Calu3 (cell line): ENCODE data around the gene GRIFIN. TPM values are rescaled to one million over a fixed set of nuclear protein-coding genes. Genes with fewer than 3 reads are reported as not detected.

Experiments
- BruUV-seq: library from RNA; stranded (reverse); fragments of 400-500 nt; replicated peaks from 2 replicates; lab custom pipeline; 2021; lab: Mats Ljungman, UMichigan
- CTCF ChIA-PET: fragments of 300-600 bp; sonication (Branson Sonifier 250); formaldehyde crosslinking; loops from one replicate; lab custom pipeline; 2022; ENCODE audit warnings: antibody characterized with exemption; lab: Charles Lee
- DNase-seq: peaks from one replicate; pipeline ENCODE4 v3.0.0; 2022
- H3K27ac Mint-ChIP-seq: one replicate; pipeline ENCODE4 v1.8.0; 2022; ENCODE audit warnings: mixed read lengths; ENCODE audit not compliant: unreplicated experiment
- H3K27me3 Mint-ChIP-seq: one replicate; pipeline ENCODE4 v1.8.0; 2022; ENCODE audit warnings: mixed read lengths; ENCODE audit not compliant: unreplicated experiment
- H3K36me3 Mint-ChIP-seq: one replicate; pipeline ENCODE4 v1.8.0; 2022; ENCODE audit warnings: mild to moderate bottlenecking, moderate library complexity, mixed read lengths; ENCODE audit not compliant: insufficient read depth, unreplicated experiment
- H3K4me1 Mint-ChIP-seq: one replicate; pipeline ENCODE4 v1.8.0; 2022; ENCODE audit warnings: mild to moderate bottlenecking, low read depth, mixed read lengths; ENCODE audit not compliant: unreplicated experiment
- H3K4me3 Mint-ChIP-seq: one replicate; pipeline ENCODE4 v1.8.0; 2022; ENCODE audit warnings: mild to moderate bottlenecking, low read depth, moderate library complexity, mixed read lengths; ENCODE audit not compliant: unreplicated experiment
- H3K9me3 Mint-ChIP-seq: one replicate; pipeline ENCODE4 v1.8.0; 2022; ENCODE audit warnings: low read depth, mixed read lengths; ENCODE audit not compliant: unreplicated experiment
- CTCF ChIP-seq: fragments of 200-600 bp; IDR thresholded peaks from one replicate; pipeline ENCODE4 v1.8.0; 2022; ENCODE audit warnings: antibody characterized with exemption; ENCODE audit not compliant: unreplicated experiment
- intact Hi-C: fragments of 100-400 bp; cut with micrococcal nuclease; formaldehyde crosslinking; loops from one replicate; pipeline ENCODE4 v1.10.0; 2022; ENCODE audit not compliant: unreplicated experiment
- total RNA-seq: library from RNA; stranded (reverse); gene quantifications from 2 replicates; pipeline ENCODE4 v1.2.3, GENCODE V29; 2022

Gene GRIFIN
- total RNA-seq, 1 experiment from 2014 or later = not detected

GRCh38 chr7:2517678-2518507 is 41.7 kb upstream of the GRIFIN start:
- Mint-ChIP-seq H3K36me3 (peaks cover 54% of the 10 kb centered on the region), H3K27ac (no peak overlapping the region), H3K27me3 (no peaks in the 10 kb centered on the region), H3K9me3 (no peaks in the 10 kb centered on the region), H3K4me1 (peaks cover 39% of the 10 kb centered on the region), H3K4me3 (peak overlapping the region; percentile 54)
- TF ChIP-seq CTCF = no peak
- BruUV-seq = no TSS peak
- intact Hi-C loops = no loop called here
- CTCF ChIA-PET = no interaction called here
- DNase-seq = no peak

GRCh38 chr7:2517026-2517425 is 40.8 kb upstream of the GRIFIN start:
- Mint-ChIP-seq H3K4me1 (peaks cover 39% of the 10 kb centered on the region), H3K27me3 (no peaks in the 10 kb centered on the region), H3K36me3 (peaks cover 46% of the 10 kb centered on the region), H3K27ac (no peak overlapping the region), H3K9me3 (no peaks in the 10 kb centered on the region), H3K4me3 (no peak overlapping the region)
- no TSS peak for BruUV-seq
- CTCF ChIA-PET = interaction anchor here (0.6 kb wide), 1 partner anchor 114 kb away, joined by 4 read pairs; no protein-coding TSS in a partner anchor
- no peak for TF ChIP-seq CTCF
- intact Hi-C loops = no loop called here
- DNase-seq = peak; percentile 49

GRCh38 chr7:2516194-2516555 is 40.0 kb upstream of the GRIFIN start:
- no TSS peak for BruUV-seq
- peaks cover 37% of the 10 kb centered on the region for H3K36me3 Mint-ChIP-seq
- intact Hi-C loops = no loop called here
- peaks cover 42% of the 10 kb centered on the region for H3K4me1 Mint-ChIP-seq
- no peaks in the 10 kb centered on the region for H3K9me3 Mint-ChIP-seq
- H3K27me3 Mint-ChIP-seq = no peaks in the 10 kb centered on the region
- peak; percentile 48 for DNase-seq
- no peak overlapping the region for H3K4me3 Mint-ChIP-seq
- H3K27ac Mint-ChIP-seq = no peak overlapping the region
- CTCF ChIA-PET = no interaction called here
- no peak for TF ChIP-seq CTCF

GRCh38 chr7:2515424-2516193 is 39.4 kb upstream of the GRIFIN start:
- CTCF ChIA-PET = no interaction called here
- no peak overlapping the region for H3K4me3 Mint-ChIP-seq
- H3K4me1 Mint-ChIP-seq = peaks cover 45% of the 10 kb centered on the region
- BruUV-seq = no TSS peak
- no peak overlapping the region for H3K27ac Mint-ChIP-seq
- no peak for DNase-seq
- H3K9me3 Mint-ChIP-seq = no peaks in the 10 kb centered on the region
- intact Hi-C loops = no loop called here
- H3K27me3 Mint-ChIP-seq = no peaks in the 10 kb centered on the region
- H3K36me3 Mint-ChIP-seq = peaks cover 31% of the 10 kb centered on the region
- no peak for TF ChIP-seq CTCF
